GM12875 (cell line): ENCODE results near the gene SPPL2A.
A peak's percentile ranks its signal among the peaks of the same experiment; 100 is the strongest.

ENCODE experiments used
- H3K4me3 ChIP-seq: one replicate; pipeline ENCODE4 v1.5.1; 2011; ENCODE audit warnings: low read depth, low read length, control low read depth
- TF ChIP-seq, protein P1 (sequence below): IDR thresholded peaks from 2 replicates; pipeline ENCODE4 v1.5.1; 2011; ENCODE audit warnings: low read depth, mild to moderate bottlenecking, control low read depth, inconsistent platforms, low read length, moderate library complexity, borderline replicate concordance; ENCODE audit not compliant: insufficient read depth

SPPL2A gene

DNA sequence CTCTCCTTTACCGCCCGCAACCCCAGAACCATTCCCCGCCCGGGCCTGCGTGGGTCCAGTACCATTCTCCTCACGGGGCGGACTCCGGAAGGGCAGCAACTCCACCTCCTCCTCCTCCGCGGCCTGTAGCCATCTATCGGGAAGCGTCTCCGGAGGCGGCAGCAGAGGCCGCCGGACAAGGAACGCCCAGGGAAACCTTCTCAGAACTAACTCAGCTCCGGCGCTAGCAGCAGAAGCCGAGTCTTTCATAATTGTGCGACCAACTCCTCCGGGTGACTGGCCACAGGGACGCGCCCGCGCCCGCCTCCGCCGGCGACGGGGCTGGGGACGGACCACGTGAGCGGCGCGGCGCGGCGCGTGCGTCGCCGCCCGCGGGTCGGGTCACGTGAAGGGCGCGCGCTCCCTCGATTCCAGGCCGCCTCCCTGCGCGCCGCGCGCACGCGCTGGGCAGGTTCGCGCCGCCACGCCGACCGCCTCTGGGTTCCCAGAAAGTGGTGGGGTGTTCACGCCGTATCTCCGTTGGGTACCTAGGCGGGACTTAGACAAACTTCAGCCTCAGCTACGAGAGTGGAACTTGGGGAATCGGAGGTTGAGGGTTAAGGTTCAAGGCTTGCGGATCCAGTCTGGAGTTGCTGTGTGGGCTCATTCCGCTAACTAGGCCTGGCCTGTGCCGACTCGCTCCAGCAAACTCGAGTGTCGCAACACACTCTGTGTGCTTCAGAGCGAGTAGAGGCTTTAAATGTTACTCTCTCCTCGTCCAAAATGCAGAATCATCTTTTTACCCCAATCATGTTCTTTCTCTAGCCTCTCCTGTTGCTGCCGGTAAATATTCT lies 78.8 kb downstream of the SPPL2A start, which contains the start of gene TRPM7:
TRPM7 (minus strand) TSS at position 329 of the 833 bp plus-strand sequence; CDS start at position 65, 264 bp downstream.
- TF ChIP-seq, protein P1, sequence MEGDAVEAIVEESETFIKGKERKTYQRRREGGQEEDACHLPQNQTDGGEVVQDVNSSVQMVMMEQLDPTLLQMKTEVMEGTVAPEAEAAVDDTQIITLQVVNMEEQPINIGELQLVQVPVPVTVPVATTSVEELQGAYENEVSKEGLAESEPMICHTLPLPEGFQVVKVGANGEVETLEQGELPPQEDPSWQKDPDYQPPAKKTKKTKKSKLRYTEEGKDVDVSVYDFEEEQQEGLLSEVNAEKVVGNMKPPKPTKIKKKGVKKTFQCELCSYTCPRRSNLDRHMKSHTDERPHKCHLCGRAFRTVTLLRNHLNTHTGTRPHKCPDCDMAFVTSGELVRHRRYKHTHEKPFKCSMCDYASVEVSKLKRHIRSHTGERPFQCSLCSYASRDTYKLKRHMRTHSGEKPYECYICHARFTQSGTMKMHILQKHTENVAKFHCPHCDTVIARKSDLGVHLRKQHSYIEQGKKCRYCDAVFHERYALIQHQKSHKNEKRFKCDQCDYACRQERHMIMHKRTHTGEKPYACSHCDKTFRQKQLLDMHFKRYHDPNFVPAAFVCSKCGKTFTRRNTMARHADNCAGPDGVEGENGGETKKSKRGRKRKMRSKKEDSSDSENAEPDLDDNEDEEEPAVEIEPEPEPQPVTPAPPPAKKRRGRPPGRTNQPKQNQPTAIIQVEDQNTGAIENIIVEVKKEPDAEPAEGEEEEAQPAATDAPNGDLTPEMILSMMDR, result no peak
- H3K4me3 ChIP-seq, result peak within 1 kb of the TSS; percentile 82

DNA sequence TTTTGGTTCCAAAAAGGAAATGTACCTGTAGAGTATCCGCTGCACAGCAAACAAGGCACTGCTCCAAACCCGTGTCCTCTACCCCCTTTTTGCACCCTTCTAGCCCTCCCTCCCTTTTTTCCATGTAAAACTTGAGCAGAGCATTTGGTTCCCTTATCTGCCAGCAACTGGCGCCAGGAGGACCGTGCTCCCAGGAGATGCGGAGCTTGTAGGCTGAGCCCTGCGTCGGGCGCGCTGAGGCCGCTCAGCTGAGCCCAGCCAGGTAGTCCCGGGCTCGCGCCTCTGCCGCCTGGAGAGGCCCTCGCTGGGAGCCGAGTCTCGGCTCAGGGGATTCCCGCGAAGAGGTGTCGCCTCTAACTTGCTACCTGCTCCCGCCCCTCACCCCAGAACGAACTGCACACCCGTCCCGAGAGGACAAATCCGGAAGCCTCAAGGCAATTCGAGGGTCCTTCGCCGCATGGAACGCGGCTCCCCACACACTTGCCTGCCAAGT lies 79.5 kb downstream of the SPPL2A start:
- H3K4me3 ChIP-seq, result peak overlapping the region; percentile 82
- TF ChIP-seq, protein P1, result no peak

DNA sequence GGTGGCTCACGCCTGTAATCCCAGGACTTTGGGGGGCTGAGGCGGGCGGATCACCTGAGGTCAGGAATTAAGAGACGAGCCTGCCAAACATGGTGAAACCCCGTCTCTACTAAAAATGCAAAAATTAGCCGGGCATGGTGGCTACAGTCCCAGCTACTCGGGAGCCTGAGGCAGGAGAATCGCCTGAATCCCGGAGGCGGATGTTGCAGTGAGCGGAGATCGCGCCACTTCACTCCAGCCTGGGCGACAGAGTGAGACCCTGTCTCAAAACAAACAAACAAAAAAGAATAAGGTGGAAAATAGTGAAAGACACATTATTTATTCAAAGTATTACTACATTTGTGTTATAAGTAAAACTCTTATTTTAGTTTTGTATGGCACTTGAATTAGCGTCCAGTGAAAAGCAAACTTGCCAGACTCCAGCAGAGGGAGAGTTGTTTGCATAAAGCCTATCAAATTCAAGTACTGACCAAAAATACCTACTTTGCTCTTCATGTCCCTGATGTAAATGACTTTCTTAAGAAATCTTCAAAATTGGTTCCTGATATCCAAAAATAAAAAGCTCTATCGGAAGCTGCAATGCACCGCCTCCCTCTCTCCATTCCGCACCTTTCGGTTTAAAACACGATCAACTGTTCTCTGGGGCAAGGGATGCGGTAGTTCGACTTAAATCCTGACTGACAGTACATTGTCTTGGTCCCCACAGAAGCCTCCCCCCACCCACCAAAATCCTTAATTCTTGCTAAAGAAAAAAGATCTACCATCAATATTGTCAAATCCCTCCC lies 80.1 kb downstream of the SPPL2A start:
- peak overlapping the region; percentile 82 for H3K4me3 ChIP-seq
- TF ChIP-seq, protein P1, result no peak

DNA sequence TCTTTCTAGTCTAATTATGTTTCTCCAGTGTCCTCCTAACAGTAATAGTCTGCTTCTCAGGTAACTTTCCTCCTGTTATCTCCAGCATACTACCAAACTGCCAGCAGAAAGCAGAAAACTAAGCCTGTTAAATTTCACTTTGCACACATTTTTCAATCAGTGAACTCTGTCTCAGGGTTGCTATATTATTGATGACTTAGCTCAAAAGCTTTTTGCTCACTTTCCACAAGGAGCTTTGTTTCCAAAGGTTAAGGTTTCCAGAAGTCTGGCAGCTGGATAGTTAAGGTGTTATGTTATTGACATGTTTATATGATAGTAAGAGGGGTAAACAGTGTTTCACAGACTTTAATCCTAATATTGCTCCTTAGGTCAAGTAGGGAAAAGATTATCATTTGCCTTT lies 84.0 kb downstream of the SPPL2A start:
- H3K4me3 ChIP-seq, result no peak overlapping the region
- TF ChIP-seq, protein P1, result no peak

DNA sequence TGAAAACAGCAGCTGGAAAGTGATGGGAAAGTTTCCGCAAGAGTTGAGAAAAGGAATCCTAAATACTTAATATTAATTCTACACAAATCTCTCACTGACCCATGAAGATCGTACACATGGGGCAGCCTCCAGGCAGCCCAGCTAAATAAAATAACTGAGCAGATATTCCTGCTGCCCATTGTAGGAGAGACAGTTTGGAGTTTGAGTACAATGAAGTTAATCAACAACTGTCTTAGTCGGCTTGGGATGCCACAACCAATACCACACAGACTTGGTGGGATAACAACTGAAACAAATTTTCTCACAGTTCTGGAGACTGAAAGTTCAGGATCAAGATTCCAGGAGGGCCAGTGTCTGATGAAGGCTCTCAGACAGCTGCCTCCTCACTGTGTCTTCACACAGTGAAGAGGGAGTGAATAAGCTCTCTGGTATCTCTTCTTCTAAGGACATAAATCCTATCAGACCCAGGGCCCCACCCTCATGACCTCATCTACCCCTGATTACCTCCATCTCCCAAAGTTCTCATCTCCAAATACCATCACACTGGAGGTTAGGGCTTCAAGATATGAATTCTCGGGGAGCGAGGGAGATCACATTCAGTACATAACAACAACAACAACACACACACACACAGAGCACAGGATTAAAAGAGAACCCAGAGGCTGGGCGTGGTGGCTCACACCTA lies 88.6 kb downstream of the SPPL2A start:
- no peak overlapping the region for H3K4me3 ChIP-seq
- TF ChIP-seq, protein P1, result no peak

DNA sequence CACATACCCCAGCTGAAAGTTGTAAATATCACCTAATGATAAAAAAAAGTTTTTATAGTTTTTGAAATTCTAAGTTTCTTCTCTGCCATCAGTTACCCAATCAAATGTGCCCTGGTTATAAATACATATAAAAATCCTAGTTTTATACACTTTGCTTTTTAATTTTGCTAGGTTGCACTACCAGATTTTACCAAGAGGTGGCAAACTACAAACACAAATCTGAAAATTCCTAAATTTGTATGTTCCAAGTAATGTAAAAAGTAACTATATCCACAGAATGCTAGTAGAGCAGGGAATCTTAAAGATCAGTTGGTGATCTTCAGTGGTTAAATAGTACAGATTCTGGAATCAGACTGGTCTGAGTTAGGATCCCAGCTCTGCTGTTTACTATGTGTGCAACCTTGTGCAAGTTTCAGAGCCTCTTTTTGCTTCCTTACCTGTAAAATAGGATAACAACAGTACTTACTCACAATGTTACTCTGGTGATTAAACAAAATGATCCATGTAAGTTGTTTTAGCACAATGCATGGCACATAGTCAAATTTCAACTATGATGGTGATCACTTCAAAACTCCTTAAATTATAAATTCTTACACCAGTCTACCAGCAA lies 89.9 kb downstream of the SPPL2A start:
- TF ChIP-seq, protein P1, result peak; percentile 19; the same call in 1 of the 2 replicates
- H3K4me3 ChIP-seq, result no peak overlapping the region
